Measurements from ENCODE around the gene CETP.

DNA sequence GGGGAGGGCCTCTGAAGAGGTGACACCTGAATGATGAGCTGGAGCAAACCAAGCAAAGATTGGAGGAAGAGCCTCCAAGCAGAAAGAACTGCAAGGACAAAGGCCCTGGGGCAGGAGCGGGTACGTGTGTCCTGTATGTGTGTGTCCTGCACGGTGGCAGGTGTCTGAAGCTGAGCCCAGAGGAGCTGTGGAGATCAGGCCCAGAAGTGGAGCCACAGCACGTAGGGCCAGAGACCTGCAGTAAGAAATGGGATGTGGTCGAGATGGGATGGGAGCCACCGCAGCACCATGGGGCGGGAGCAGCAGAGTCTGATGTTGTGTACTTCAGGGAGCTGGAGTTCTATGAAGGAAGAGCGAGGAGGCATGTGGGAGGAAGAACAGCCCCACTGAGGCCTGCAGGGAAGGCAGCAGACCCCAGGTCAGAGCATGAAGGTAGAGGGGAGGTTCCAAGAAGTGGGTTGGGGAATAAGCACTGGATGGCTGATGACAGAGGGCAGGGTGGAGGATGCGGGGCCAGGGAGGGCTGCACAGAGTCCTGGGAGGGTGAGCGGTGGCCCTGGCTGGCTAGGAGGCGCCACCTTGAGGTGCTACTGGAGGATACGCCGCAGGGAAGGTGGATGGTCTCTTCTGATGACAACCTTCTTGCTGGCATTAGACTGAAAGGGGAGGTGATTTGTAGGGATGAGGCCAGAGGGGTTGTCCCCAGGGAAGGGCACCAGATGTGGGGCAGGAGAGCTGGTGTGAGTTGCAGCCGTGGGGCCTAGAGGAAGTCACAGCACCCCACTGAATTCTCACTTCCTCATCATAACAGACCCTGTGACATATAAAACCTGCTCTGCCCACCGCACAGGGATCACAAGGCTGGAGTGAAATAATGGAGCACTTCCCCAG, 10.6 kb upstream of the CETP start:
- TF ChIP-seq FOXM1 (IDR thresholded peaks at IDR 0.05; ENCODE audit: borderline replicate concordance) (no peak), SP1 (IDR thresholded peaks at IDR 0.05) (no peak), HDGF (IDR thresholded peaks at IDR 0.05; ENCODE audit: borderline replicate concordance) (no peak), BHLHE40 (IDR thresholded peaks at IDR 0.05; ENCODE audit: borderline replicate concordance) (no peak), ZNF384 (IDR thresholded peaks at IDR 0.05) (no peak)
- TF ChIP-seq, protein P1, sequence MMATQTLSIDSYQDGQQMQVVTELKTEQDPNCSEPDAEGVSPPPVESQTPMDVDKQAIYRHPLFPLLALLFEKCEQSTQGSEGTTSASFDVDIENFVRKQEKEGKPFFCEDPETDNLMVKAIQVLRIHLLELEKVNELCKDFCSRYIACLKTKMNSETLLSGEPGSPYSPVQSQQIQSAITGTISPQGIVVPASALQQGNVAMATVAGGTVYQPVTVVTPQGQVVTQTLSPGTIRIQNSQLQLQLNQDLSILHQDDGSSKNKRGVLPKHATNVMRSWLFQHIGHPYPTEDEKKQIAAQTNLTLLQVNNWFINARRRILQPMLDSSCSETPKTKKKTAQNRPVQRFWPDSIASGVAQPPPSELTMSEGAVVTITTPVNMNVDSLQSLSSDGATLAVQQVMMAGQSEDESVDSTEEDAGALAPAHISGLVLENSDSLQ (IDR thresholded peaks at IDR 0.05): no peak

Measured in HEK293T (cell line).